Measurements from ENCODE around the gene FASN. TPM values are rescaled to one million over a fixed set of nuclear protein-coding genes. Genes with fewer than 3 reads are reported as not detected.

FASN gene
- total and polyA plus RNA-seq, 2 donors (not counting 1 experiment from before 2014, with no cell fraction given), result 36.8 to 242 TPM

GRCh38 chr17:82086941-82087906, 10.8 kb downstream of the FASN start:
- DNase-seq (ENCODE audit: low read depth in 2 of 2), result no peak
- H3K36me3 ChIP-seq (ENCODE audit: control insufficient read depth, insufficient read depth, low read length), result peaks cover 83% of the 10 kb centered on the region
- no peaks in the 10 kb centered on the region for H3K27me3 ChIP-seq (ENCODE audit: control insufficient read depth, insufficient read depth, low read length)
- no peaks in the 10 kb centered on the region for H3K9me3 ChIP-seq (ENCODE audit: control insufficient read depth, insufficient read depth, low read depth, low read length)
- peaks cover 7% of the 10 kb centered on the region for H3K79me2 ChIP-seq (ENCODE audit: control insufficient read depth, insufficient read depth, low read length)
- no peak for TF ChIP-seq EZH2 (IDR thresholded peaks at IDR 0.05; ENCODE audit: low read length, missing control alignments)
- TF ChIP-seq, protein P1, sequence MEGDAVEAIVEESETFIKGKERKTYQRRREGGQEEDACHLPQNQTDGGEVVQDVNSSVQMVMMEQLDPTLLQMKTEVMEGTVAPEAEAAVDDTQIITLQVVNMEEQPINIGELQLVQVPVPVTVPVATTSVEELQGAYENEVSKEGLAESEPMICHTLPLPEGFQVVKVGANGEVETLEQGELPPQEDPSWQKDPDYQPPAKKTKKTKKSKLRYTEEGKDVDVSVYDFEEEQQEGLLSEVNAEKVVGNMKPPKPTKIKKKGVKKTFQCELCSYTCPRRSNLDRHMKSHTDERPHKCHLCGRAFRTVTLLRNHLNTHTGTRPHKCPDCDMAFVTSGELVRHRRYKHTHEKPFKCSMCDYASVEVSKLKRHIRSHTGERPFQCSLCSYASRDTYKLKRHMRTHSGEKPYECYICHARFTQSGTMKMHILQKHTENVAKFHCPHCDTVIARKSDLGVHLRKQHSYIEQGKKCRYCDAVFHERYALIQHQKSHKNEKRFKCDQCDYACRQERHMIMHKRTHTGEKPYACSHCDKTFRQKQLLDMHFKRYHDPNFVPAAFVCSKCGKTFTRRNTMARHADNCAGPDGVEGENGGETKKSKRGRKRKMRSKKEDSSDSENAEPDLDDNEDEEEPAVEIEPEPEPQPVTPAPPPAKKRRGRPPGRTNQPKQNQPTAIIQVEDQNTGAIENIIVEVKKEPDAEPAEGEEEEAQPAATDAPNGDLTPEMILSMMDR (conservative IDR thresholded peaks at IDR 0.05 in 1 of 2, IDR thresholded peaks at IDR 0.05 in 1 of 2; ENCODE audit: low read depth in 1 of 2, low read length in 2 of 2), result no peak
- no peak overlapping the region for H3K4me3 ChIP-seq (replicated peaks in 1 of 4; ENCODE audit: control extremely low read depth in 1 of 4, insufficient read depth in 1 of 4, low read depth in 3 of 4, low read length in 4 of 4)
- H3K27ac ChIP-seq (ENCODE audit: insufficient read depth, low read length), result no peak overlapping the region
- H4K20me1 ChIP-seq (ENCODE audit: control insufficient read depth, extremely low read depth, insufficient read depth, low read length), result no peaks in the 10 kb centered on the region
- no peaks in the 10 kb centered on the region for H3K4me1 ChIP-seq (ENCODE audit: control insufficient read depth, extremely low read depth, insufficient read depth, low read length)
- no peak overlapping the region for H3K9ac ChIP-seq (ENCODE audit: insufficient read depth, low read length)
- H3K4me2 ChIP-seq (ENCODE audit: extremely low read depth, insufficient read depth, low read length), result no peak overlapping the region
- no peak overlapping the region for H2AFZ ChIP-seq (ENCODE audit: low read length)

GRCh38 chr17:82085931-82086764, 11.9 kb downstream of the FASN start:
- H3K9me3 ChIP-seq (ENCODE audit: control insufficient read depth, insufficient read depth, low read depth, low read length), result no peaks in the 10 kb centered on the region
- H3K27ac ChIP-seq (ENCODE audit: insufficient read depth, low read length), result no peak overlapping the region
- no peak overlapping the region for H2AFZ ChIP-seq (ENCODE audit: low read length)
- H3K4me2 ChIP-seq (ENCODE audit: extremely low read depth, insufficient read depth, low read length), result no peak overlapping the region
- H3K9ac ChIP-seq (ENCODE audit: insufficient read depth, low read length), result no peak overlapping the region
- DNase-seq (ENCODE audit: low read depth in 2 of 2), result no peak
- H4K20me1 ChIP-seq (ENCODE audit: control insufficient read depth, extremely low read depth, insufficient read depth, low read length), result no peaks in the 10 kb centered on the region
- H3K36me3 ChIP-seq (ENCODE audit: control insufficient read depth, insufficient read depth, low read length), result peaks cover 80% of the 10 kb centered on the region
- no peaks in the 10 kb centered on the region for H3K27me3 ChIP-seq (ENCODE audit: control insufficient read depth, insufficient read depth, low read length)
- H3K4me1 ChIP-seq (ENCODE audit: control insufficient read depth, extremely low read depth, insufficient read depth, low read length), result no peaks in the 10 kb centered on the region
- peaks cover 4% of the 10 kb centered on the region for H3K79me2 ChIP-seq (ENCODE audit: control insufficient read depth, insufficient read depth, low read length)
- no peak overlapping the region for H3K4me3 ChIP-seq (replicated peaks in 1 of 4; ENCODE audit: control extremely low read depth in 1 of 4, insufficient read depth in 1 of 4, low read depth in 3 of 4, low read length in 4 of 4)
- no peak for TF ChIP-seq EZH2 (IDR thresholded peaks at IDR 0.05; ENCODE audit: low read length, missing control alignments)
- TF ChIP-seq, protein P1 (conservative IDR thresholded peaks at IDR 0.05 in 1 of 2, IDR thresholded peaks at IDR 0.05 in 1 of 2; ENCODE audit: low read depth in 1 of 2, low read length in 2 of 2), result no peak
